ENCODE results near the gene GALNT1.

Gene GALNT1

DNA sequence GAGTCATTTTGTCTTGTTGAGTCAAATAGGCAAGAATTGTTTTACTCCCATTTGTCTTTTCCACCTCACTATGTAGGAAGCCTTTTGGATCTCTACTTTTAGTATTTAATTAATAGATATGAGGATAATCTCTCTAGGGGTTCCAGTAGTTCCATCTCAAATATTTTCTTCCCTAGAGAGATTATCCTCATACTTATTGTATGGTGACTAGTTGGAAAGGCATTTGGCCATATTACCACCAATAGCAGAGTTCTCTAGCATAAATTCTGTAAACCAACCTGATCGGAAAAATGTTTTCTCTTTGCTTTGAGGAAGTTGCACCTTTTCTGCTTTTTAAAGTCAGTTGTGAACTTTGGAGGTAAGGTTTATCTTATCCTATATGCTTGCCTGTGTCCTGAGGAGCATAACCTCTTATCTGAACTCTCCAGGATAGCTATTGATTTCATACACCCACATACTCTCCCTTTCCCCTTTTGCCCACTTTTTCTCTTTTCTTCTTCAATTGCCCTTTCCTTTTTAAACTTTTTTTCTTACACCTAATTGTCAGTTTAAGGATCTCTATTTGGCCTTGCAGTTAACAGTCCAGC lies 100.8 kb downstream of the GALNT1 start:
- TF ChIP-seq, protein P1, sequence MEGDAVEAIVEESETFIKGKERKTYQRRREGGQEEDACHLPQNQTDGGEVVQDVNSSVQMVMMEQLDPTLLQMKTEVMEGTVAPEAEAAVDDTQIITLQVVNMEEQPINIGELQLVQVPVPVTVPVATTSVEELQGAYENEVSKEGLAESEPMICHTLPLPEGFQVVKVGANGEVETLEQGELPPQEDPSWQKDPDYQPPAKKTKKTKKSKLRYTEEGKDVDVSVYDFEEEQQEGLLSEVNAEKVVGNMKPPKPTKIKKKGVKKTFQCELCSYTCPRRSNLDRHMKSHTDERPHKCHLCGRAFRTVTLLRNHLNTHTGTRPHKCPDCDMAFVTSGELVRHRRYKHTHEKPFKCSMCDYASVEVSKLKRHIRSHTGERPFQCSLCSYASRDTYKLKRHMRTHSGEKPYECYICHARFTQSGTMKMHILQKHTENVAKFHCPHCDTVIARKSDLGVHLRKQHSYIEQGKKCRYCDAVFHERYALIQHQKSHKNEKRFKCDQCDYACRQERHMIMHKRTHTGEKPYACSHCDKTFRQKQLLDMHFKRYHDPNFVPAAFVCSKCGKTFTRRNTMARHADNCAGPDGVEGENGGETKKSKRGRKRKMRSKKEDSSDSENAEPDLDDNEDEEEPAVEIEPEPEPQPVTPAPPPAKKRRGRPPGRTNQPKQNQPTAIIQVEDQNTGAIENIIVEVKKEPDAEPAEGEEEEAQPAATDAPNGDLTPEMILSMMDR (IDR thresholded peaks at IDR 0.05; ENCODE audit: insufficient read depth, low read length, poor library complexity, severe bottlenecking): no peak
- no peaks in the 10 kb centered on the region; the same call in none of the 2 replicates for H3K36me3 ChIP-seq (ENCODE audit: control insufficient read depth, insufficient read depth, low read length)
- no peak for DNase-seq (ENCODE audit: extremely low read depth, insufficient read length)

DNA sequence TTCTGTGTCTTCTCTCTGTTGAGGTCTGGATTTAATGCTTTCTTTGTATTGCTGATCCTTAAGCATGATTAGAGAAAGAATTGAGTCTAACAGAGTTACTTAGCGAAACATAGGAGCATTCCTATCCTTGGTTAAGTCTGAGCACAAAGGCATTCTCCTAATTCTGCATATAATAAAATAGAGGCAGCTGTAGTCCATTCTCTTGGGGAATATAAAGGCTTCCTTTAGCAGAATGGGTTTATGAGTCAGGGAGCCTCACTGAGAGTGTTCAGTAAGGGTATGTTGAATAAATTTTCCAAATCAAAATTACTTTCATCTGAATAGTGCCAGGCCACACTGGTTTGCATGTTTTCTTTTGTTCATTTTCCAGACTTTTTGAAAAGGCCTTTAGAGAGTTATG lies 101.5 kb downstream of the GALNT1 start:
- DNase-seq (ENCODE audit: extremely low read depth, insufficient read length): no peak
- Histone ChIP-seq H3K36me3 (ENCODE audit: control insufficient read depth, insufficient read depth, low read length) (no peaks in the 10 kb centered on the region; the same call in none of the 2 replicates), H3K27me3 (replicated peaks; ENCODE audit: control insufficient read depth, insufficient read depth, low read length) (no peaks in the 10 kb centered on the region), H3K4me3 (replicated peaks; ENCODE audit: low read depth, low read length) (no peak overlapping the region)
- TF ChIP-seq, protein P1 (IDR thresholded peaks at IDR 0.05; ENCODE audit: insufficient read depth, low read length, poor library complexity, severe bottlenecking): no peak

More for the DNA sequence above, 100.8 kb downstream of the GALNT1 start:
- H3K4me3 ChIP-seq (replicated peaks; ENCODE audit: low read depth, low read length): no peak overlapping the region
- H3K27me3 ChIP-seq (replicated peaks; ENCODE audit: control insufficient read depth, insufficient read depth, low read length): no peaks in the 10 kb centered on the region

- H3K4me3 ChIP-seq (replicated peaks; ENCODE audit: low read depth, low read length): no peak overlapping the region
- no peaks in the 10 kb centered on the region for H3K27me3 ChIP-seq (replicated peaks; ENCODE audit: control insufficient read depth, insufficient read depth, low read length)
- H3K36me3 ChIP-seq (ENCODE audit: control insufficient read depth, insufficient read depth, low read length): no peaks in the 10 kb centered on the region; the same call in 1 of the 2 replicates
- peak; percentile 25 for DNase-seq (ENCODE audit: extremely low read depth, insufficient read length)
- TF ChIP-seq, protein P1 (IDR thresholded peaks at IDR 0.05; ENCODE audit: insufficient read depth, low read length, poor library complexity, severe bottlenecking): no peak
Measured at GRCh38 chr18:35688757-35689156, 107.2 kb downstream of the GALNT1 start.

DNA sequence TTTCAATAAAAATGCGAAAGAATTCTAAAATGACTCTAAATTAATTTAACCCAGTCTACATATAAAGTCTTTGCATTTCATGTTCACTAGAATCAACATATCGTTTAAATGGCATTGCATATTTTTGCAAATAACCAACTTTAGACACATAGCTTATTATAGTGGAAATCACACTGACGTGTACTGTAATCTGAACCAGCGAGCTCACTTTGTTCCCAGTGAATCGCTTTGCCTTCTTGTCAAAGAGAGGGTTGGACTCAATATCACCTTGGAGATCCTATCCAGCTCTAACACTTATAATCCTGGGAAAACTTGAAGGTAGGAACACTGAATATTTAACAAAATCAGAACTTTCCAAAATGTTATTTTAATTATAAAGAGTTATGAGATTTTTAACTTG lies 108.2 kb downstream of the GALNT1 start:
- no peaks in the 10 kb centered on the region; the same call in 1 of the 2 replicates for H3K36me3 ChIP-seq (ENCODE audit: control insufficient read depth, insufficient read depth, low read length)
- DNase-seq (ENCODE audit: extremely low read depth, insufficient read length): no peak
- TF ChIP-seq, protein P1 (IDR thresholded peaks at IDR 0.05; ENCODE audit: insufficient read depth, low read length, poor library complexity, severe bottlenecking): no peak
- H3K27me3 ChIP-seq (replicated peaks; ENCODE audit: control insufficient read depth, insufficient read depth, low read length): no peaks in the 10 kb centered on the region
- H3K4me3 ChIP-seq (replicated peaks; ENCODE audit: low read depth, low read length): no peak overlapping the region

GRCh38 chr18:35691625-35692024 lies 110.1 kb downstream of the GALNT1 start:
- TF ChIP-seq, protein P1 (IDR thresholded peaks at IDR 0.05; ENCODE audit: insufficient read depth, low read length, poor library complexity, severe bottlenecking): no peak
- DNase-seq (ENCODE audit: extremely low read depth, insufficient read length): no peak
- Histone ChIP-seq H3K36me3 (ENCODE audit: control insufficient read depth, insufficient read depth, low read length) (no peaks in the 10 kb centered on the region; the same call in none of the 2 replicates), H3K4me3 (replicated peaks; ENCODE audit: low read depth, low read length) (no peak overlapping the region), H3K27me3 (replicated peaks; ENCODE audit: control insufficient read depth, insufficient read depth, low read length) (no peaks in the 10 kb centered on the region)
